Prostate gland (tissue), 2 donors: ENCODE data around the gene SIDT1. TPM values are rescaled to one million over a fixed set of nuclear protein-coding genes. Genes with fewer than 3 reads are reported as not detected.

ENCODE experiments used
- DNase-seq: peaks from one replicate; pipeline ENCODE4 v3.0.0-alpha.2; 2019; ENCODE audit warnings: low spot score
- H3K27ac ChIP-seq, 2 donors: fragments of 200-600 bp; sonication (generic); 2 replicates each; pipeline ENCODE4 v1.5.1; 2017 to 2019
- H3K27me3 ChIP-seq: fragments of 200-600 bp; sonication (generic); replicated peaks from 2 replicates; pipeline ENCODE4 v1.5.1; 2019; ENCODE audit not compliant: insufficient read depth
- H3K36me3 ChIP-seq, 2 donors: fragments of 200-600 bp; sonication (generic); 1 replicate in 1 of 2; 2 replicates in 1 of 2; pipeline versions ENCODE4 v1.5.1 to v1.8.1; 2017 to 2019
- H3K4me1 ChIP-seq: fragments of 200-600 bp; sonication (generic); replicated peaks from 2 replicates; pipeline ENCODE4 v1.5.1; 2019
- H3K4me3 ChIP-seq, 2 donors: fragments of 200-600 bp; sonication (generic); 2 replicates each; pipeline ENCODE4 v1.5.1; 2017 to 2019
- H3K9me3 ChIP-seq: fragments of 200-600 bp; sonication (generic); 2 replicates; pipeline ENCODE4 v1.5.1; 2017
- CTCF ChIP-seq, 4 experiments: fragments of 200-600 bp in 2 of 4; fragments of 450-650 bp in 2 of 4; sonication (generic) in 2 of 4; IDR thresholded peaks; 1 replicate in 3 of 4; 2 replicates in 1 of 4; pipeline ENCODE4 v1.5.1; 2016 to 2019; ENCODE audit warnings: antibody characterized with exemption in 4 of 4, mild to moderate bottlenecking in 2 of 4, moderate library complexity in 2 of 4
- POLR2A ChIP-seq: fragments of 450-650 bp; IDR thresholded peaks from one replicate; pipeline ENCODE4 v1.6.1; 2016; ENCODE audit warnings: antibody characterized with exemption, mild to moderate bottlenecking
- POLR2AphosphoS5 ChIP-seq: sonication (generic); formaldehyde crosslinking; IDR thresholded peaks from one replicate; pipeline ENCODE4 v1.6.1; 2017; ENCODE audit warnings: antibody characterized with exemption
- WGBS: methylation state at CpG from one replicate; pipeline ENCODE4 v1.1.5; 2018; 5-methylcytosine and 5-hydroxymethylcytosine counted together
- intact Hi-C: fragments of 100-400 bp; cut with DNase I; formaldehyde crosslinking; loops from one replicate; pipeline ENCODE4 v1.14.2; 2022
- total RNA-seq, 2 donors: library from RNA; depleted of rRNA; stranded (reverse); fragments of >200 nt; gene quantifications; one replicate each; pipeline ENCODE4 v1.1.0, GENCODE V29; 2016

SIDT1 gene
- total RNA-seq, 2 donors from 2014 or later = 19.9 to 31.2 TPM

DNA sequence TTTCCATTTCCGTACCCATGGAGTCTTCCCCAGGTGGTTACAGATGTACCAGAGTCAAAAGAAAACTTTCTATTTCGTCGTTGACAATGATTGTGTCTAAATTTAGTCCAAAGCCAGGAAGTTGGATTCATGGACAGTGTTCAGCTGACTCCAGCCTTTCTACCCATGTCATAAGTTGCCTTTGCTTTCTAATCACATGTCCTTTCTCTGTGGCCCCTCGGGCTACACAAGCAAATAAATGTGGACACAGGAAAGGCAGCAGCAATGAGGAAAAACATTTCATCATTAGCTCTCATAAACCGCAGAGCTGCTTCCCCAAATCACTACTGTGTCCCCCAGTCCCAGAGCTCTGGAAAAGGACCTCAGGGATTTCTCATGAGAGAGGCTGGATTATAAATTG lies 82.0 kb downstream of the SIDT1 start:
- 56% methylated on average over 5 of the region's 5 CpGs for whole genome bisulfite sequencing
- Histone ChIP-seq H3K36me3 (no peaks in the 10 kb centered on the region), H3K27me3 (no peaks in the 10 kb centered on the region), H3K4me1 (no peaks in the 10 kb centered on the region), H3K4me3 (no peak overlapping the region), H3K27ac (no peak overlapping the region), H3K9me3 (no peaks in the 10 kb centered on the region)
- intact Hi-C loops = no loop called here
- no peak for TF ChIP-seq POLR2AphosphoS5
- TF ChIP-seq POLR2A = no peak
- no peak for TF ChIP-seq CTCF (IDR thresholded peaks at IDR 0.05)
- DNase-seq = no peak

GRCh38 chr3:113615976-113616375 lies 83.6 kb downstream of the SIDT1 start:
- Histone ChIP-seq H3K9me3 (no peaks in the 10 kb centered on the region), H3K27me3 (no peaks in the 10 kb centered on the region), H3K4me3 (no peak overlapping the region), H3K36me3 (no peaks in the 10 kb centered on the region), H3K4me1 (no peaks in the 10 kb centered on the region), H3K27ac (no peak overlapping the region)
- WGBS = 77% methylated on average over 4 of the region's 4 CpGs
- DNase-seq = no peak
- intact Hi-C loops = no loop called here
- no peak for TF ChIP-seq POLR2A
- no peak for TF ChIP-seq POLR2AphosphoS5
- TF ChIP-seq CTCF (IDR thresholded peaks at IDR 0.05) = no peak

DNA sequence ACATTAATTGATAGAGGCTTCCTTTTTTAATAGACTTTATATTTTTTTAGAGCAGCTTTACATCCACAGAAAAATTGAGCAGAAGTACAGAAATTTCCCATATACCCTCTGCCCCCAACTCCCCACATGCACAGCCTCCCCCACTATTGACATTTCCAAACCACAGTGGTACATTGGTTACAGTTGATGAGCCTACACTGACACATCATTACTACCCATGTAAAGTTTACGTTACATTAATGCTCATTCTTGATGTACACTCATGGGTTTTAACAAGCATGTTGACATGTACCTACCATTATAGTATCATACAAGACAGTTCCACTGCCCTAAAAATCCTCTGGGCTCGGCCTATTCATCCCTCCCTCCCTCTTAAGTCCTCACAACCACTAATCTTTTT lies 85.4 kb downstream of the SIDT1 start:
- intact Hi-C loops = no loop called here
- Histone ChIP-seq H3K27ac (no peak overlapping the region), H3K9me3 (no peaks in the 10 kb centered on the region), H3K36me3 (no peaks in the 10 kb centered on the region), H3K4me1 (no peaks in the 10 kb centered on the region), H3K27me3 (no peaks in the 10 kb centered on the region), H3K4me3 (no peak overlapping the region)
- no peak for DNase-seq
- WGBS = 80% methylated on average over 2 of the region's 2 CpGs
- TF ChIP-seq POLR2AphosphoS5 = no peak
- TF ChIP-seq POLR2A = no peak
- no peak for TF ChIP-seq CTCF (IDR thresholded peaks at IDR 0.05)

DNA sequence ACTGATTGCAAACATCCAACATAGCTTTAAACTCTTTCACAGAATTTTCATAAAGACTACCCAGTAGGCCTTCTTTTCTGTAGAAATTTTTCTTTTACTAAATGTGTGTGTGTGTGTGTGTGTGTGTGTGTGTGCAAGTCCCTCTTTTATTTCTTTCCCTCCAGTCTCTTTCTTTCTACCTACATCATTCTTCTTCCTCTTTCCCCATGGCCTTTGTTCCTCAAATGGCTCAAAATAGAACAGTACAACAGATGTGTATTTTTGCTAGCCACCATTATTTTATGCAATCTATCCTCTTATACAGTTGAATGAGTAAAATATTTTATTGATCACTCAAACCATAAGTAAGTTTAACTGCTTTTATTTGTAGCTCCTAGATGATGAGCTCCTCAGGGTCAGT lies 87.7 kb downstream of the SIDT1 start:
- Histone ChIP-seq H3K36me3 (no peaks in the 10 kb centered on the region), H3K4me3 (no peak overlapping the region), H3K27ac (no peak overlapping the region), H3K27me3 (no peaks in the 10 kb centered on the region), H3K4me1 (no peaks in the 10 kb centered on the region), H3K9me3 (no peaks in the 10 kb centered on the region)
- no peak for DNase-seq
- TF ChIP-seq POLR2A (no peak), CTCF (IDR thresholded peaks at IDR 0.05) (no peak), POLR2AphosphoS5 (no peak)
- intact Hi-C loops = loop anchor here (10.0 kb wide), 1 partner anchor 115 kb away; no protein-coding TSS in a partner anchor

DNA sequence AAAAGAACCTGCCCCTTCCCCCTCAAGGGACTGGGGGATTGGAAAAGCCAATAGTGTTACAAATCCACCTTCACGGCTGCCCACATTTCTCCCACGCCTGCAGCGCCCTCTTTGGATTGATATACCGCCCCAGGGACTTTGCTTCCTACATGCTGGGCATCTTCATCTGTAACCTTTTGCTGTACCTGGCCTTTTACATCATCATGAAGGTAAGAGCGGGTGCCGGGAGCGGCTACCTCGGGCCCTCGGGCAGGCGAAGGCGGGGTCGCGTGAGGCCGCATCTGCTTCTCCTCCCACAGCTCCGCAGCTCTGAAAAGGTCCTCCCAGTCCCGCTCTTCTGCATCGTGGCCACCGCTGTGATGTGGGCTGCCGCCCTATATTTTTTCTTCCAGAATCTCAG lies 91.0 kb downstream of the SIDT1 start:
- intact Hi-C loops = loop anchor here (10.0 kb wide), 1 partner anchor 111 kb away; no protein-coding TSS in a partner anchor
- no peak for DNase-seq
- no peaks in the 10 kb centered on the region for H3K27me3 ChIP-seq
- no peaks in the 10 kb centered on the region for H3K9me3 ChIP-seq
- WGBS = 53% methylated on average over 19 of the region's 19 CpGs
- H3K4me1 ChIP-seq = no peaks in the 10 kb centered on the region
- no peak overlapping the region for H3K4me3 ChIP-seq
- H3K36me3 ChIP-seq = no peaks in the 10 kb centered on the region
- TF ChIP-seq CTCF (IDR thresholded peaks at IDR 0.05) (no peak), POLR2AphosphoS5 (no peak), POLR2A (no peak)
- H3K27ac ChIP-seq = no peak overlapping the region
